ENCODE measurements around the gene DIRAS1.
"Not testable (repeated sequence)": the region's sequence is repeated elsewhere in the genome, so short reads cannot be mapped to it uniquely, and the experiment has no call there.

The DIRAS1 gene

GRCh38 chr19:2670217-2670616, 51.0 kb downstream of the DIRAS1 start:
- H3K4me1 ChIP-seq, result no peaks in the 10 kb centered on the region
- no peak for DNase-seq
- H3K4me3 ChIP-seq (ENCODE audit: low read depth, low read length), result no peak overlapping the region
- H3K27me3 ChIP-seq, result peaks cover 9% of the 10 kb centered on the region
- TF ChIP-seq, protein P1, sequence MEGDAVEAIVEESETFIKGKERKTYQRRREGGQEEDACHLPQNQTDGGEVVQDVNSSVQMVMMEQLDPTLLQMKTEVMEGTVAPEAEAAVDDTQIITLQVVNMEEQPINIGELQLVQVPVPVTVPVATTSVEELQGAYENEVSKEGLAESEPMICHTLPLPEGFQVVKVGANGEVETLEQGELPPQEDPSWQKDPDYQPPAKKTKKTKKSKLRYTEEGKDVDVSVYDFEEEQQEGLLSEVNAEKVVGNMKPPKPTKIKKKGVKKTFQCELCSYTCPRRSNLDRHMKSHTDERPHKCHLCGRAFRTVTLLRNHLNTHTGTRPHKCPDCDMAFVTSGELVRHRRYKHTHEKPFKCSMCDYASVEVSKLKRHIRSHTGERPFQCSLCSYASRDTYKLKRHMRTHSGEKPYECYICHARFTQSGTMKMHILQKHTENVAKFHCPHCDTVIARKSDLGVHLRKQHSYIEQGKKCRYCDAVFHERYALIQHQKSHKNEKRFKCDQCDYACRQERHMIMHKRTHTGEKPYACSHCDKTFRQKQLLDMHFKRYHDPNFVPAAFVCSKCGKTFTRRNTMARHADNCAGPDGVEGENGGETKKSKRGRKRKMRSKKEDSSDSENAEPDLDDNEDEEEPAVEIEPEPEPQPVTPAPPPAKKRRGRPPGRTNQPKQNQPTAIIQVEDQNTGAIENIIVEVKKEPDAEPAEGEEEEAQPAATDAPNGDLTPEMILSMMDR (IDR thresholded peaks at IDR 0.05; ENCODE audit: low read depth, low read length), result no peak
- H3K36me3 ChIP-seq, result no peaks in the 10 kb centered on the region
- no peaks in the 10 kb centered on the region for H3K9me3 ChIP-seq

DNA sequence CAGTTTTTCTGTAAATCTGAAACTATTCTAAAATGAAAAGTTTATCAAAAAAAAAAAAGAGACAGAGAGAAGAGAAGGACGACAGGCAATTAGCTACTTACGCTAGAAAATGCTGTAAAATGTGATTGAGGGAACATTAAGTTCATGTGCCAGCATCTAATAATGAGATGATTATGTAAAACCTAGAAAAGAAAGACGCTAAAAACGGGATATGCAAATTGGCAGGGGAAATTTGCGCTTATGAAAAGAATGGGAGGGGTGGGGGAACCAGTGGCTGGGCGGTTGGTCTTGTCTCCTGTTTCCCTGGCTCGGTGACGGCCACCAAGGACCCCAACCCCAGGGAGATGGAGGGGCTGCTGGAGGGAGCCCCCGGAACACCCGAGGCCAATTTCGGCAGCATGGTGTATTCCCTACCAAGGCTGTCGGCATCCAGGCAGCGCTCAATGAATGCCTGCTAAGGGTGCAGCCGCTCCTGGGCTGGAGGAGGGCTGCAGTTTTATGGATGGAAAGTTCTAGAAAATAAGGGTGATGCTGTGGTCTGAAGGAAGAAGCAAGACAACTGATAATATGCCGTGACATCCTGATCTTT, 52.9 kb downstream of the DIRAS1 start:
- Histone ChIP-seq H3K4me3 (ENCODE audit: low read depth, low read length) (no peak overlapping the region), H3K36me3 (no peaks in the 10 kb centered on the region), H3K27me3 (no peaks in the 10 kb centered on the region), H3K9me3 (no peaks in the 10 kb centered on the region), H3K4me1 (no peaks in the 10 kb centered on the region)
- TF ChIP-seq, protein P1 (IDR thresholded peaks at IDR 0.05; ENCODE audit: low read depth, low read length), result no peak
- no peak for DNase-seq

DNA sequence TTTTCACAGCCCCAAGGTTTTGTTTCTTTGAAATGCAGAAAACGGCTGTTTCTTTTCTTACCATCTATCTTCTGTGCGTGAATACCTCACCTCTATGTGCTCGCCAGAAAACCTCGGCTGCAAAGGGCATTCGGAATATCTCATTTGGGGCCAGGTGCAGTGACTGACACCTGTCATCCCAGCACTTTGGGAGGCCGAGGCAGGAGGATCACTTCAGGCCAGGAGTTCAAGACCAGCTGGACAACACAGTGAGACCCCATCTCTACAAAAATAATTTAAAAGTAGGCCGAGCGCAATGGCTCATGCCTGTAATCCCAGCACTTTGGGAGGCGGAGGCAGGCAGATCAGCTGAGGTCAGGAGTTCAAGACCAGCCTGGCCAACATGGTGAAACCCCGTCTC, 53.8 kb downstream of the DIRAS1 start:
- not testable (repeated sequence) for DNase-seq; H3K4me3 ChIP-seq (ENCODE audit: low read depth, low read length); H3K36me3 ChIP-seq; H3K9me3 ChIP-seq; H3K4me1 ChIP-seq; H3K27me3 ChIP-seq

DNA sequence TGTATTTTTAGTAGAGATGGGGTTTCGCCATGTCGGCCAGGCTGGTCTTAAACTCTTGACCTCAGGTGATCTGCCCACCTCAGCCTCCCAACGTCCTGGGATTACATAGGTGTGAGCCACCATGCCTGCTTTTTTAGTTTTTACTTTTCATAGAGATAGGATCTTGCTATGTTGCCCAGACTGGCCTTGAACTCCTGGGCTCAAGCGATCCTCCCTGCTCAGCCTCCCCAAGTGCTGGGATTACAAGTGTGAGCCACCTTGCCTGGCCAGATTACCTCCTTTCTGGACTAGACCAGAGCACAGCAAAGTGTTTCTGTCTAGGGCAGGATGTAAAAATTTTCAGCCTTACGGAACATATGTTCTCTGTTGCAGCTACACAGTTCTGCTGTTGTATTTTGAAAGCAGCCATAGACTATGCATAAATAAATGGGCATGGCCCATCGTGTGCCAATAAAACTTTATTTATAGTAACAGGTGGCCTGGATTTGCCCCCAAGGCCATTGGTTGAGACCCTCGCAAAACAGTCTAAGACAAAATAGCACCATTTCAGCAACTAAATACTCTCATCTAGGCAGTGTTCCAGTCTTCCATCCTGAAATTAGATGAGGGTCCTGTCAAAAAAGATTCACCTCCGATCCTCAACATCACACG, 54.7 kb downstream of the DIRAS1 start:
- Histone ChIP-seq H3K4me3 (ENCODE audit: low read depth, low read length) (no peak overlapping the region), H3K36me3 (no peaks in the 10 kb centered on the region), H3K4me1 (no peaks in the 10 kb centered on the region), H3K27me3 (no peaks in the 10 kb centered on the region), H3K9me3 (no peaks in the 10 kb centered on the region)
- TF ChIP-seq, protein P1 (IDR thresholded peaks at IDR 0.05; ENCODE audit: low read depth, low read length), result no peak
- DNase-seq, result no peak

DNA sequence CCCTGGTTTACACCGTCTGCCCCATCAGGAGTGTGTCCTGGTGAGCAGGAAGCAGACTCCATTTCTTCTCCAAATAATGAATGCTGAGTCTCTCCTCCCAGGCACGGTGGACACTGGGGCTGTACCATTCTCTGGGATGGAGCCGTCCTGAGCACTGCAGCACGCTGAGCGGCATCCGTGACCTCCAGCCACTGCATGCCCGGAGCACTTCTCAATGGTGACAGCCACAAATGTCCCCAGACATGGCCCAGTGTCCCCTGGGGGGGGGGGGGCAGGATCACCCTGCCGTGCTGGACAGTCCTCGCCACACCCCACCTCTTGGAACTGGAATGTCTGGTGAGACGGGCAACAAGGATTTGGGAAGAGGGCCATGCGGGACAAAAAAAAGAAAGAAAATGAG, 56.1 kb downstream of the DIRAS1 start:
- TF ChIP-seq, protein P1 (IDR thresholded peaks at IDR 0.05; ENCODE audit: low read depth, low read length), result no peak
- Histone ChIP-seq H3K4me1 (no peaks in the 10 kb centered on the region), H3K27me3 (no peaks in the 10 kb centered on the region), H3K4me3 (ENCODE audit: low read depth, low read length) (no peak overlapping the region), H3K36me3 (no peaks in the 10 kb centered on the region), H3K9me3 (no peaks in the 10 kb centered on the region)
- no peak for DNase-seq

Measured in BE2C (cell line).